HG03558 (cell line): ENCODE measurements around the gene EIF3A.
A peak's percentile ranks its signal among the peaks of the same experiment; 100 is the strongest.
"Not testable (repeated sequence)": the region's sequence is repeated elsewhere in the genome, so short reads cannot be mapped to it uniquely, and the experiment has no call there.

Experiments
- ATAC-seq: cut with Tn5 transposase; IDR thresholded peaks from one replicate; pipeline ENCODE4 v1.9.1; 2021; ENCODE audit warnings: moderate number of reproducible peaks; ENCODE audit not compliant: unreplicated experiment; ENCODE audit errors: extremely low read depth

EIF3A gene

GRCh38 chr10:119080521-119081259, at the start of gene EIF3A:
EIF3A (minus strand) TSS chr10:119080817; CDS start chr10:119080676, 141 bp downstream.
- peak; percentile 72 for ATAC-seq

GRCh38 chr10:119129721-119130120, 49.1 kb upstream of the EIF3A start:
- no peak for ATAC-seq

DNA sequence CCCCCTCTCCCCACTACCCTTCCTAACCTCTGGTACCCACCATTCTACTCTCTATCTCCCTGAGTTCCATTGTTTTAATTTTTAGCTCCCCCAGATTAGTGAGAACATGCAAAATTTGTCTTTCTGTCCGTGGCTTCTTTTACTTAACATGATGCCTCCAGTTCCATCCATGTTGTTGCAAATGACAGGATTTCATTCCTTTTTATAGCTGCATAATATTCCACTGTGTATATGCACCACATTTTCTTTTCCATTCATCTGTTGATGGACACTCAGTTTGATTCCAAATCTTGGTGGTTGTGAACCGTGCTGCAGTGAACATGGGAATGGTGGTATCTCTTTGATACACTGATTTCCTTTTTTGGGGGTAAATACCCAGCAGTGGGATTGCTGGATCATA, 45.3 kb upstream of the EIF3A start:
- no peak for ATAC-seq

- ATAC-seq: no peak
Observed at GRCh38 chr10:119120875-119121274, 40.3 kb upstream of the EIF3A start.

DNA sequence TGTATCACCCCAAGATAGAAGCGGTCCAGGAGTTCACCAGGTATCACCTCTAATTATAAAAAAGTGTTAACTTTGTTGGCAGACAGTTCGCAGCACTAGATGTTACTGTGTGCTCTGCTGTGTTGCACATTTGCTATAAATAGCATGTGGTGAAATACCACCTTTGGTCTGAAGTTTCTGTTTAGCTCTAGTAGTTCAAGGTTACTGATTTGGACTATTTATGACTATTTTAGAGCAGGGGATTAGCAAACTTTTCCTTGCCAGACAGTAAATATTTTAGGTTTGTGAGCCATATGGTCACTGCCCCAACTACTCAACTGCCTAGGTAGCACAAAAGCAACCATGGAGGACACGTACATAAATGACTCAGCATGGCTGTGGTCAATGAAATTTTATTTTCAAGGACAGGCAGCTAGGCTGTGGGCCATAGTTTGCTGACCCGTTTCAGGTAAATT, 39.8 kb upstream of the EIF3A start:
- peak; percentile 92 for ATAC-seq

GRCh38 chr10:119119400-119119799, 38.8 kb upstream of the EIF3A start:
- no peak for ATAC-seq

DNA sequence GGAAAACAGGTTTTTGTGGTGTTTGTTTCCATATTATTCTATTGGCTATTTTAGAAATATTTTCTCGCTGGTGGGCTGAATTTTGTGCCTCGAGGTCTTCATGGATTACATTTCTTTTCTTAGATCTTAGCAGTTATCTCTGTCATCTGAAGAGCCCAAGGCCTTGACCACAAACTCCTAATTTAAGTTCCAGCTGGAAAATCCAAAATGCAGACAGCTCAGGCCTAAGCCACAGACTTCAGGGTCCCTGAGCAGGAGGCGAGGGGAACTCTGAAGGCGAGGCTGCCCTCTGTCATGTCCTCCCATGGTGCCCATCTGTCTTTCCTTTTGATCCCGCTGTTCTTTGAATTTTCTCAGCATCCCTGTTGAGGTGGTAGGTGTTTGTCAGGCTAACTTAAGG, 37.6 kb upstream of the EIF3A start:
- ATAC-seq: no peak

- ATAC-seq: no peak
Observed at GRCh38 chr10:119116326-119116951, 35.8 kb upstream of the EIF3A start.

DNA sequence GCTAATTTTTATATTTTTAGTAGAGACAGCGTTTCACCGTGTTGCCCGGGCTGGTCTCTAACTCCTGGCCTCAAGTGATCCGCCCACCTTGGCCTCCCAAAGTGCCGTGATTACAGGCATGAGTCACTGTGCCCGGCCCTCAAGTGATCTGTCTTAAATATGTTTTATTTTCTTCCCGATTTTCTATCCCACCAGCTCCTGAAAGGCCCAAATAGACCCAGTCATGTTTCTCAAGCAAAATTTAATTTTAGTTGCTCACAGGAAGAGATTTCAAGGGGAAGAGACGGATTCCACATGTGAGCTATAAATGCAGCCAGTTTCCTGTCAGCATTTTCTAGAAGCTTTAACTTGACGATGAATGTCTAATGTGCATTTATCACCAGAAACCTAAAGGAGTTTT, 35.3 kb upstream of the EIF3A start:
- no peak for ATAC-seq

DNA sequence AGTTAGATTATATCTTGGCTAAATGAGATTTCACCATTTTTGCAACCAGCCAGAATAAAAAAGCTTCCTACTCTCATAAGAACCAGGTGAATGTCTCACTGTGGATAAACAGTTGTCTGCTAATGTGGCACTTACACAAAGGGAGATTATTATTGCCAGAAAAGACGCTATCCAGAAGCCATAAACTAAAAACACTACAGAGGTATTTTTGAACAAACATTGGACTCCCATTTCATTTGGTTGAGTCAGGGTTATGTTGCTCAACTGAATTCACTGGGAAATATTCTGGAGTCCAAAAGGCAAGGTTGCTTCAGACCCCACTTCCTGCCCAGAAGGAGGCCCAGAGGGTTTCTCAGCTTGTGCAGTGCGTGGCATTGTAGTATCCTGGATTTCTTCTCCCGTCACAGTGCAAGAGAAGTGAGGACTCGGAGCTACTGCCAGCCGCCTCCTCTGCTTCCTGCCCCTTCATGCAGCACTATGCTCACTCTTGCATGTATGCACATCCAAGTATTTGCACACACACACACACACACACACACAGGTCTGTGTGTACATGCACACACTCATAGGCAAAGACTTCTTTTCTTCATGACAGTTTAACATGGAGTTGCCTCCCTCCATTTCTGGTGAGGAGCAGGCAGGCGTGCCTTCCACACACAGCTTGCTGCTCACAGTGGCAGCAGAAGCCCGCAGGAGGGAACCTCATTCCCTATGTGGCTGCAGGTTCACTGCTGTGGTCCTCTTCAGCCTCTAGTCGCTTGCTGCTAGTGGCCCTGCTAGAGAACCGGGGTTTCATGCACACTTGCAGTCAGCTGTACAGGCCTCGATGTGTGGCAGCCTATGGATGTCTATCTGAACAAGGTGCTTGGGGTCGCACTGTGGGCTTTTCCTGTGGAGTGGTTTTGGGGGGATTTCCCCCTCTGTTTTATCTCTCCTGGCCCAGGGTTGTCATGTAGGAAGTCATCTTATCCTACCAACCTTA, 33.4 kb upstream of the EIF3A start:
- ATAC-seq: no peak

GRCh38 chr10:119112056-119112455, 31.4 kb upstream of the EIF3A start:
- no peak for ATAC-seq

DNA sequence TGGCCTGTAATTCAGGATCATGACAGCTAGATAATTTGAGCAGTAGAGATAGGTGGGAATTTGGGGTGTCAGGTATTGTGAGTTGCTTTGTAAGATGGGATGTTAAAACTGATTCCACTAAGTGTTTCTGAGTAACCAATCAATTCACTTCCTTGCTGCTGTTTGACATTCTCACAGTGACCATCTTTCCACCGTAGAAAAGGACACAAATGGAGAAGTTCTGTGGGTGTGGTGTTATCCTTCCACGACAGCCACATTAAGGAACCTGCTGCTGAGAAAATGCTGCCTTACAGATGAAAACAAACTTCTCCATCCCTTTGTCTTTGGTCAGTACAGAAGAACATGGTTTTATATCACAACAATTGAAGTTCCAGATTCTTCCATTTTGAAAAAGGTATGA, 27.2 kb upstream of the EIF3A start:
- not testable (repeated sequence) for ATAC-seq

GRCh38 chr10:119107106-119107505, 26.5 kb upstream of the EIF3A start:
- ATAC-seq: not testable (repeated sequence)

- ATAC-seq: not testable (repeated sequence)
Observed at GRCh38 chr10:119105899-119106298, 25.3 kb upstream of the EIF3A start.

DNA sequence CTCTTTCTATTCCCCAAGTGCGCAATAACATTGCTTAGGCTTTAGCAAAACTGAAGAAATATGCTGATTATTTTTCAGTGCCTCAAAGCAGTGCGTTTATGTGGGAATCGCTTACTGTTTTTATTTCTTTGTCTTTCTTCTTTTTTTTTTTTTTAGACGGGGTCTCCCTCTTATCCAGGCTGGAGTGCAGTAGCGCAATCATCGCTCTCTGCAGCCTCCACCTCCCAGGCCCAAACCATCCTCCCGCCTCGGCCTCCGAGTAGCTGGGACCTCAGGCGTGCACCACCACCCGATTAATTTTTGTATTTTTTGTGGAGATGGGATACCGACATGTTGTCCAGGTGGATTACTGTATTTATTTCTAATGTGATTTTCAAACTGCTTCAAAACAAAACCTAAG, 24.5 kb upstream of the EIF3A start:
- no peak for ATAC-seq

- ATAC-seq: no peak
Observed at GRCh38 chr10:119104654-119105015, 24.0 kb upstream of the EIF3A start.

DNA sequence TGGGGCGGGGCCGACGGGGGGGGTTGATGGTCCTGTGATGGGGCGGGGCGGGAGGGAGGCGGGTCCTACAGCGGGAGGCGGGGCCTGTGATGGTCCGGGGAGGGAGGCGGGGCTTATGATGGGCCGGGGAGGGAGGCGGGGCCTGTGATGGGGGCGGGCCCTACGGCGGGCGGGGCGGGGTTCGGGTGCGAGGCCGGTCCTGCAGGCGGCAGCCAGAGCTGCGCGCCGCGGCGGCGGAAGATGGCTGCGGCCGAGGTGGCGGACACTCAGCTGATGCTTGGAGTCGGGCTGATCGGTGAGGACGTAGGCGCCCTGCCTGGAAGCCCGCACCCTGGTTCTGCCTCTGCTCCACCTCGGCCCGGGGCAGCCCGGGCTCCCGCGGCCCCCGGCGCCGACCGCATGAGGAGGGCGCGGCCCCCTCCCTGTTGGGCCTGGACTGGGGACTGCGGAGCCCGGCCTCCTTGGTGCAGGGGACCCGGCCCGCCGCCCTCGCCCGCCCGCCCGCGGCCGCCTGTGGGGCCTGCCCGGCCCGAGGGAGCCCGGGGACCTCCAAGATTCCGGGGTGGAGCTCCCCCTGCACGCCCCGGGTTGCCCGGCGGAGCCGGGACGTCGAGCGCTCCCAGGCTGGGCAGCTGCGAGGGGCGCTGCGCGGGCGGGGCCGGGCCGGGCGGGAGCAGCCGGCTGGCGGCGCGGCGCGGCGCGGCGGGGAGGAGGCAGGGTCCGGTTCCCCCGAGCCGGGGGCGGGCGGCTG, 23.5 kb upstream of the EIF3A start, which contains the start of gene DENND10:
Gene DENND10, plus strand, starts transcription at position 211 of the 751 bp plus-strand sequence. Its CDS starts 30 bp downstream, at position 241.
- no peak for ATAC-seq

DNA sequence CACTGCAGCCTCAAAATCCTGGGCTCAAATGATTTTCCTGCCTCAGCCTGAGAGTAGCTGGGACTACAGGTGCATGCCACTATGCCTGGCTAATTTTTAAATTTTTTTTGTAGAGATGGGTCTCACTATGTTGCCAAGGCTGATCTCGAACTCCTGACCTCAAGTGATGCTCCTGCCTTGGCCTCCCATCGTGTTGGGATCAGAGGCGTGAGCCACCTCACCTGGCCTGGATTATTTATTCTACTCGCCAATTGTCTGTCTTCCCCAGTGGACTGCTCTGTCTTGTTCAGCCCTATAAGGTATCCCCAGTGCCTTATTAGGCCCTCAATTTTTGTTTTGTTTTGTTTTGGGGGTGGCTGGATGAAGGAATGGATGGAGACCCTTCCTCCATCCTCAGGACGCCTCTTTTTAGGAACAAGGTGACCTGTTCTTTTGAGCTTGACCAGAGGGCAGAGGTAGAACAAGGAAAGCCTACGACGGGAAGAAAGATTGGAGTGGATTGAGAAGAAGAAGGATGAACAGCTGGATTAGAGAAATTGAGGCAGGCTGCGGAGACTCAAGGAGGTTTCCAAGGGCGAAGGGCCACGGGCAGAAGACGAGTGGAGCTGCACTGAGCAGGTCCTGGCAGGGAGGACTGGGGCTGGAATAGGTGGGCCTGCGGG, 22.8 kb upstream of the EIF3A start:
- no peak for ATAC-seq

- no peak for ATAC-seq
Observed at GRCh38 chr10:119101366-119102098, 20.9 kb upstream of the EIF3A start.
